CD8-positive, alpha-beta memory T cell (primary cell): ENCODE measurements around the gene MESP1. TPM values are rescaled to one million over a fixed set of nuclear protein-coding genes. Genes with fewer than 3 reads are reported as not detected.

Source experiments
- CTCF ChIA-PET: fragments of 350-600 bp; sonication (Branson Sonifier 250); formaldehyde crosslinking; loops from one replicate; lab custom pipeline; 2021; ENCODE audit warnings: antibody characterized with exemption; lab: Charles Lee
- POLR2A ChIA-PET: fragments of 350-600 bp; sonication (Branson Sonifier 250); formaldehyde crosslinking; loops from one replicate; lab custom pipeline; 2021; ENCODE audit warnings: antibody characterized with exemption; lab: Charles Lee
- DNase-seq, 5 donors: peaks; one replicate each; pipeline versions ENCODE4 v3.0.0 to v3.0.0-alpha.2; 2020 to 2022; ENCODE audit warnings: mixed read lengths in 1 of 5
- H3K27ac ChIP-seq: one replicate; pipeline ENCODE4 v1.7.0; 2013; ENCODE audit warnings: low read depth, mild to moderate bottlenecking, low read length, moderate library complexity
- H3K27me3 ChIP-seq: 2 replicates; pipeline ENCODE4 v1.7.0; 2013; ENCODE audit warnings: low read length, mild to moderate bottlenecking; ENCODE audit not compliant: insufficient read depth, poor library complexity, severe bottlenecking
- H3K36me3 ChIP-seq: 2 replicates; pipeline ENCODE4 v1.7.0; 2013; ENCODE audit warnings: mild to moderate bottlenecking, low read length, moderate library complexity; ENCODE audit not compliant: insufficient read depth
- H3K4me1 ChIP-seq: 2 replicates; pipeline ENCODE4 v1.7.0; 2013; ENCODE audit warnings: mild to moderate bottlenecking, low read length, moderate library complexity; ENCODE audit not compliant: insufficient read depth
- H3K4me3 ChIP-seq: 2 replicates; pipeline ENCODE4 v1.7.0; 2013; ENCODE audit warnings: mild to moderate bottlenecking, low read length
- H3K9me3 ChIP-seq: 2 replicates; pipeline ENCODE4 v1.7.0; 2013; ENCODE audit warnings: mild to moderate bottlenecking, low read length
- H3K27ac Mint-ChIP-seq, 8 donors: one replicate each; pipeline ENCODE4 v1.8.0; 2020 to 2021; ENCODE audit warnings: mixed read lengths in 8 of 8, mild to moderate bottlenecking in 6 of 8, inconsistent platforms in 3 of 8, moderate library complexity in 3 of 8
- H3K27me3 Mint-ChIP-seq, 2 donors: one replicate each; pipeline ENCODE4 v1.8.0; 2020 to 2021; ENCODE audit warnings: mixed read lengths in 2 of 2, mild to moderate bottlenecking in 1 of 2, moderate library complexity in 1 of 2
- H3K36me3 Mint-ChIP-seq, 3 donors: one replicate each; pipeline ENCODE4 v1.8.0; 2020 to 2021; ENCODE audit warnings: mixed read lengths in 3 of 3, inconsistent platforms in 1 of 3, mild to moderate bottlenecking in 1 of 3
- H3K4me1 Mint-ChIP-seq, 3 donors: one replicate each; pipeline ENCODE4 v1.8.0; 2020 to 2021; ENCODE audit warnings: mixed read lengths in 3 of 3, inconsistent platforms in 1 of 3, mild to moderate bottlenecking in 1 of 3
- H3K4me3 Mint-ChIP-seq, 7 donors: one replicate each; pipeline ENCODE4 v1.8.0; 2020 to 2021; ENCODE audit warnings: mixed read lengths in 7 of 7, mild to moderate bottlenecking in 6 of 7, moderate library complexity in 4 of 7, inconsistent platforms in 2 of 7
- H3K9me3 Mint-ChIP-seq, 5 donors: one replicate each; pipeline ENCODE4 v1.8.0; 2020 to 2022; ENCODE audit warnings: mixed read lengths in 5 of 5, mild to moderate bottlenecking in 3 of 5, moderate library complexity in 2 of 5, inconsistent platforms in 1 of 5
- polyA plus RNA-seq: library from polyadenylated mRNA; unstranded; fragments of 300-500 nt; fragmentation: Illumina TruSeq; gene quantifications from one replicate; pipeline ENCODE4 v1.2.3, GENCODE V29; 2021
- total RNA-seq, 2 experiments: library from RNA; stranded (reverse); gene quantifications; one replicate each; pipeline ENCODE4 v1.2.3, GENCODE V29; 2021

The MESP1 gene
- total and polyA plus RNA-seq, 3 experiments from 2014 or later = 0.60 to 5.6 (median 5.3) TPM

DNA sequence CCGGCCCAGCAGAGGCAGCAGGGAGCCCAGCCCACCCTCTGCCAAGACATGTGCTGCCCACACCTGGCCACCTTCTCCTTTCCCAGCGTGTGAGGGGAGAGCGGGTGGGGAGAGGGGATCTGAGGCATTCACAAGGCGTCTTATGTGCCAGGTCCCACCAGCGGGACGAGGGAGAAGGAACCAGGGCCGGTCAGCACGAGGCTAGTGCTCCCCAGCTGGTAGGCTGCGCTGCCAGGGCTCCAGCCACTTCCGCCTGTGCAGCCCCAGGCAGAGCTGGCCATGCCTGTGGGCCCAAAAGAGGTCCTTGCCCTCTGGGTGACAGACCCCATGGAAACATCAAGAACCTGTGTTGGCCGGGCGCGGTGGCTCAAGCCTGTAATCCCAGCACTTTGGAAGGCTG, 5.9 kb downstream of the MESP1 start:
- H3K4me1 ChIP-seq = no peaks in the 10 kb centered on the region
- ChIA-PET CTCF (no interaction called here), POLR2A (no interaction called here)
- Mint-ChIP-seq H3K4me1 (peaks cover 1 to 10% (median 9%) of the 10 kb centered on the region in 3 donors), H3K27me3 (peaks cover 0 to 3% of the 10 kb centered on the region in 2 donors), H3K27ac (no peak overlapping the region), H3K4me3 (no peak overlapping the region), H3K36me3 (no peaks in the 10 kb centered on the region), H3K9me3 (no peaks in the 10 kb centered on the region)
- H3K9me3 ChIP-seq = no peaks in the 10 kb centered on the region
- no peaks in the 10 kb centered on the region for H3K27me3 ChIP-seq
- H3K27ac ChIP-seq = no peak overlapping the region
- no peaks in the 10 kb centered on the region for H3K36me3 ChIP-seq
- no peak for DNase-seq
- no peak overlapping the region for H3K4me3 ChIP-seq

DNA sequence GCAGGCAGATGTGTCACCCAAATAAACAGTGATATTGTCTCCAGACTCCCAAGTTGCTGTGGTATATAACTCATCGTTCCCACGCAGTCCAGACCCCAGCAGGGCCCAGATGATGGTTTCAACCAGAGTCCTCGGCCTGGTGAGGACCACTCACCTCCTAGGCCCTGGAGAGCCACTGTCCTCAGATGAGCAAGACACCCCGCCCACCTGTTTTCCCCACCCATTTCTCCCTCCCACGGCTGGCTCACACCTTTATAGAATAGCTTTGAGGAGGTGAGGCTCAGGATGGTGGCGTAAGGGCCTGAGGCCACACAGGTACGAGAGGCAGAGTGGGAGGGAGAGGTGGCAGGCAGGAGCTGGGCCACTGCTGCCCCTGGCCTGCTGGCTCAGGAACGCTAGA, 7.5 kb downstream of the MESP1 start:
- no peaks in the 10 kb centered on the region for H3K4me1 ChIP-seq
- no peak overlapping the region for H3K4me3 Mint-ChIP-seq
- H3K4me3 ChIP-seq = no peak overlapping the region
- CTCF ChIA-PET = no interaction called here
- H3K9me3 ChIP-seq = no peaks in the 10 kb centered on the region
- H3K27ac ChIP-seq = no peak overlapping the region
- no peak overlapping the region for H3K27ac Mint-ChIP-seq
- POLR2A ChIA-PET = no interaction called here
- peaks cover 0 to 3% of the 10 kb centered on the region in 2 donors for H3K27me3 Mint-ChIP-seq
- no peaks in the 10 kb centered on the region for H3K36me3 Mint-ChIP-seq
- no peak for DNase-seq
- H3K36me3 ChIP-seq = no peaks in the 10 kb centered on the region
- H3K27me3 ChIP-seq = no peaks in the 10 kb centered on the region
- H3K9me3 Mint-ChIP-seq = no peaks in the 10 kb centered on the region
- H3K4me1 Mint-ChIP-seq = peaks cover 2 to 4% (median 3%) of the 10 kb centered on the region in 3 donors

DNA sequence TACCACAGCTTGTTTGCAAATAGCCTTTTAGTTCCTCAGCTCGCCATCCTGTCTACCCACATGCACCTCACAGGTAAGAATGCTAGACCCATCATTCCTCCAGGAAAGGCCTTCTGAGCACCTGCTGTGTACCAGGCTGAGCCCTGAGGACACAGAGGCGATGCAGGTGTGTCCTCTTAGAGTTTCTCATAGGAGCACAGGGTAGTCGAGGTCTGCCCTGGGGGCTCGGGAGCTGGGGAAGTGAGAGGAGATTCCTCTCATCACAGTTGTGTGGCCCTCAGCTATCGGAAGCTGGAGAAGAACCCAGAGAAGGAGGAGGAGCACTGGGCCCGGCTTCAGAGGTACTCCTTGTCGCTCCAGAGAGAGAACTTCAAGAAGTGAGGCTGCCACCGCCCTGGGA, 8.0 kb downstream of the MESP1 start:
- POLR2A ChIA-PET = no interaction called here
- Histone ChIP-seq H3K4me3 (no peak overlapping the region), H3K36me3 (no peaks in the 10 kb centered on the region), H3K27ac (no peak overlapping the region), H3K9me3 (no peaks in the 10 kb centered on the region), H3K27me3 (no peaks in the 10 kb centered on the region), H3K4me1 (no peaks in the 10 kb centered on the region)
- Mint-ChIP-seq H3K4me3 (no peak overlapping the region), H3K27ac (no peak overlapping the region), H3K27me3 (peaks cover 0 to 4% of the 10 kb centered on the region in 2 donors), H3K9me3 (no peaks in the 10 kb centered on the region), H3K36me3 (no peaks in the 10 kb centered on the region), H3K4me1 (peaks cover 2 to 4% (median 3%) of the 10 kb centered on the region in 3 donors)
- CTCF ChIA-PET = interaction anchor here (3.8 kb wide), 1 partner anchor 133 kb away, joined by 38 read pairs; no protein-coding TSS in a partner anchor
- DNase-seq = no peak

DNA sequence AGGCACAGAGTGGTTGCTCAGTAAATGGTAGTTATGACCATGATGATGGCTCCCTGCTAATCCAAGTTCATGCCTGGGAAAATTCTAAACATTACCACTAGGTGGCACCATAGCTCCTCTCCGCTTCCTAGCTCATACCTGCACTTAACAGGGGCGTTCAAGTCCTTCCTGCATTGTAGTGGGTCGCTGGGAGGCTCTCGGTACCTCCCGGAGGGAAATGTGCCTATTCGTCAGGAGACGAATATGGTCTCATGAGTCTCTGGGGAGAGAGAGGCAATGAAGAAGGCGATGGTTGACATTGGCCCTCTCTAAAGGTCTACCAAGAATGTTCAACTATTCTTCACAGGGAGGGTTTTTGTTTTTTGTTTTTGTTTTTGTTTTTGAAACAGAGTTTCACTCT, 10.9 kb downstream of the MESP1 start:
- Histone ChIP-seq H3K4me1 (no peaks in the 10 kb centered on the region), H3K27me3 (no peaks in the 10 kb centered on the region), H3K36me3 (no peaks in the 10 kb centered on the region), H3K27ac (no peak overlapping the region), H3K4me3 (no peak overlapping the region), H3K9me3 (no peaks in the 10 kb centered on the region)
- Mint-ChIP-seq H3K4me1 (peaks cover 2 to 4% (median 3%) of the 10 kb centered on the region in 3 donors), H3K27ac (no peak overlapping the region), H3K9me3 (no peaks in the 10 kb centered on the region), H3K27me3 (peaks cover 10 to 25% of the 10 kb centered on the region in 2 donors), H3K36me3 (no peaks in the 10 kb centered on the region), H3K4me3 (peak overlapping the region in 3 of 7 donors; percentile 43 to 62 (median 58))
- ChIA-PET CTCF (interaction anchor here (0.6 to 3.8 kb wide), 13 partner anchors 10 to 290 kb away, joined by 3 to 38 read pairs (median 3); partner anchors contain the start of gene MESP1), POLR2A (no interaction called here)
- DNase-seq = peak in 4 of 5 donors; percentile 42 to 60 (median 60)

DNA sequence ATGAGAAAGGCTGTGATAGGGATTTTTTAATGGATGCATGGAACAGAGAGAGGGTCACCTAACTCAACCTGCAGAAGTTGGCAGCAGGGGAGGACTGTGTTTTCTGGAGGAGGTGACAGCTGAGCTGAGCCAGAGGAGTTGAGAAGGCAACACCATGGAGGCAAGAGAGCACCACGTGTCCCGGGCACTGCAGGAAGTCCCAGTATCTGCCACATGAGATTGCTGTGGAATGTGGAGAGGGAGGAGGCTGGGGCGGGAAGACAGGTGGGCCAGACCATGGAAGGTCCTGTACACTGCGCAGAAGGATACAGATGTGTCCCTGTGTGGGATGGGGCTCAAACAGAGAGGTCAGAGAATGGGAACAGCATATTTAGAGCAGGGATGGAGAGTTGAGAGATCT, 15.3 kb downstream of the MESP1 start:
- H3K9me3 ChIP-seq = no peaks in the 10 kb centered on the region
- H3K27me3 ChIP-seq = no peaks in the 10 kb centered on the region
- Mint-ChIP-seq H3K27ac (no peak overlapping the region), H3K4me1 (peaks cover 2 to 4% (median 3%) of the 10 kb centered on the region in 3 donors), H3K4me3 (no peak overlapping the region), H3K9me3 (no peaks in the 10 kb centered on the region), H3K36me3 (no peaks in the 10 kb centered on the region), H3K27me3 (peaks cover 22 to 53% of the 10 kb centered on the region in 2 donors)
- ChIA-PET POLR2A (no interaction called here), CTCF (no interaction called here)
- DNase-seq = no peak
- H3K36me3 ChIP-seq = no peaks in the 10 kb centered on the region
- H3K27ac ChIP-seq = no peak overlapping the region
- H3K4me3 ChIP-seq = no peak overlapping the region
- no peaks in the 10 kb centered on the region for H3K4me1 ChIP-seq

DNA sequence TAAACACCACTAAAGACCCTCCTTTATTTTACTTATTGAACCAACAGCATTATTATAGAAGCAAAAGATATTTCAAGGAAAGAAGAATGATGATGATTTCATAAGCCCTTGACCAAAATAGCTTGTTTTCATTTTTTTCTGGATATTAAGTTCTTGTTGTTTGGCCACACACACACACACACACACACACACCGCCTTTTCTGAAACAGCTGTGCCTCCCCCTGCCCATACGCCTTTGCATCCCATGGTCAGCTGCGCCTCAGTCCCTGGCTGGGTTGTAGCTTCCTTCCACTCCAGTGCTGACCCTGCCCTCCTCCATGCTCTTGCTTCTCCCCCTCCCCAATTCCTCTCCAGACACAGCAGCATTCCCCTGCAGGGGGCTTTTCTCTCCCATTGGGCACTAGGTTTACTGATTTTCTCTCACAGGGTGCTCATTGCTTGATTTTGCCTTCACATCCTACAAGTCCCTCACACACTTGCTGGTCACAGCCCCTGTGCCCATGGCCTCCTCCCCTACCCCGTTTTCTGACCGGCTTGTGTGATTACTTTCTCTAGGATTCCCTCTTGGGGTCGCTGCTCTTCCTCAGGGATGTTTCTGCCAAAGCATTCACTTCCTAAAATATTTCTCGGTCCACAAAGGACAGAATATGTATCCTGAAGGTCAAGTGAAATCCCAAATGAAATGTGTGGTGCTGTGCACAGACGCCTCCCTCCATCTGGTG, 18.4 kb downstream of the MESP1 start:
- no peaks in the 10 kb centered on the region for H3K27me3 ChIP-seq
- H3K9me3 Mint-ChIP-seq = no peaks in the 10 kb centered on the region
- peak overlapping the region in 1 of 8 donors; percentile 68 for H3K27ac Mint-ChIP-seq
- H3K36me3 Mint-ChIP-seq = no peaks in the 10 kb centered on the region
- no peak for DNase-seq
- no peaks in the 10 kb centered on the region for H3K36me3 ChIP-seq
- H3K27me3 Mint-ChIP-seq = peaks cover 22 to 48% of the 10 kb centered on the region in 2 donors
- no peak overlapping the region for H3K4me3 Mint-ChIP-seq
- ChIA-PET CTCF (no interaction called here), POLR2A (no interaction called here)
- H3K9me3 ChIP-seq = no peaks in the 10 kb centered on the region
- no peaks in the 10 kb centered on the region for H3K4me1 Mint-ChIP-seq
- no peaks in the 10 kb centered on the region for H3K4me1 ChIP-seq
- H3K4me3 ChIP-seq = no peak overlapping the region
- H3K27ac ChIP-seq = no peak overlapping the region

DNA sequence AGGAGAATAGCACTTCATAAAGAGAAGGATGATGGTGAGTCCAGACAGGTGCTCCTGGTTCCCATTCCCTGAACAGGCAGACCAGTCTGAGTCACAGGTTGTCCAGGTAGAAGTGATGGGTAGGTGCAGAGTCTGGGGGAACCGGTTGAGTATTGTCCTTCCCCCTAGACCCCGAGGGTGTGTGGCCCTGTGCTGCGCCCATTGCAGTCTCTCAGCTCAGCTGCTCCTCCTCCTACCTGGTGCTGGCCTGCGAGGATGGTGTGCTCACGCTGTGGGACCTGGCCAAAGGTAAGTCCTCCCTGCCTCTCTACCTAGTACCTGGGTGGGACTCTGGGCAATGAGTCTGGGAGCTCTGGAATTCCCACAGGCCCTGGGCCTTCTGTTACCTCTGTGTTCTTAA, 19.8 kb downstream of the MESP1 start:
- no peaks in the 10 kb centered on the region for H3K36me3 Mint-ChIP-seq
- H3K27ac Mint-ChIP-seq = no peak overlapping the region
- Histone ChIP-seq H3K27me3 (no peaks in the 10 kb centered on the region), H3K9me3 (no peaks in the 10 kb centered on the region), H3K4me1 (no peaks in the 10 kb centered on the region), H3K36me3 (no peaks in the 10 kb centered on the region), H3K27ac (no peak overlapping the region), H3K4me3 (no peak overlapping the region)
- ChIA-PET CTCF (interaction anchor here (1.0 to 1.1 kb wide), 2 partner anchors 19 to 271 kb away, joined by 3 read pairs; no protein-coding TSS in a partner anchor), POLR2A (no interaction called here)
- H3K27me3 Mint-ChIP-seq = peaks cover 19 to 39% of the 10 kb centered on the region in 2 donors
- no peak for DNase-seq
- no peak overlapping the region for H3K4me3 Mint-ChIP-seq
- no peaks in the 10 kb centered on the region for H3K4me1 Mint-ChIP-seq
- H3K9me3 Mint-ChIP-seq = no peaks in the 10 kb centered on the region

DNA sequence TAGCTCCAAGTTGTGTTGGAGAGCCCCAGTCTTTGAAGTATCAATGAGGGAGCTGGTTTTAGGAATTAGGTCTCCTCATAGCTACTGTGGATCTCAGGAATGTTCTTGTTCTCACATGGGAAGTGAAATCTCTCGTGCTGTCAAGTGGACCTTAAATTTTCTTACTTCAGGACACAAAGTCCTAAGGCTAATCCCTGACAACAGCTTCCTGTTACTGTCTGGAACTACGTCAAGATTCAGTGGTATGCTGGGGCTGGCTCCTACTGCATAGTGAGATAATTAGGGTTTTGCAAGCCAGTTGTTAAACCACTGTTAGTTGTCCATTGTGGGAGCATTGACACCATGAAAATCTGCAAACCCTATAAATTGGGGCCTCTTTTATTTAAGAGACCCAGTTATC, 22.8 kb downstream of the MESP1 start:
- POLR2A ChIA-PET = no interaction called here
- DNase-seq = no peak
- H3K27me3 ChIP-seq = no peaks in the 10 kb centered on the region
- H3K36me3 ChIP-seq = no peaks in the 10 kb centered on the region
- Mint-ChIP-seq H3K4me3 (no peak overlapping the region), H3K9me3 (peaks cover 2 to 7% (median 4%) of the 10 kb centered on the region in 5 donors), H3K4me1 (no peaks in the 10 kb centered on the region), H3K36me3 (peaks cover 0 to 3% (median 0%) of the 10 kb centered on the region in 3 donors), H3K27me3 (peaks cover 9 to 26% of the 10 kb centered on the region in 2 donors), H3K27ac (no peak overlapping the region)
- no peaks in the 10 kb centered on the region for H3K9me3 ChIP-seq
- H3K27ac ChIP-seq = no peak overlapping the region
- CTCF ChIA-PET = interaction anchor here (2.1 kb wide), 1 partner anchor 12 kb away, joined by 8 read pairs; no protein-coding TSS in a partner anchor
- H3K4me1 ChIP-seq = no peaks in the 10 kb centered on the region
- H3K4me3 ChIP-seq = no peak overlapping the region
